Smooth muscle cell (in vitro differentiated cells): ENCODE results near the gene BIN2. TPM values are rescaled to one million over a fixed set of nuclear protein-coding genes. Genes with fewer than 3 reads are reported as not detected.

Experiments
- DNase-seq: peaks from one replicate; lab custom pipeline; 2025; ENCODE audit not compliant: unreplicated experiment; lab: John Stamatoyannopoulos, UW
- H2AFZ ChIP-seq: fragments of 200-600 bp; sonication (generic); 2 replicates; pipeline ENCODE4 v1.6.0; 2016; ENCODE audit warnings: antibody characterized with exemption, low read depth, mild to moderate bottlenecking
- H3F3A ChIP-seq: fragments of 200-600 bp; sonication (generic); 2 replicates; pipeline ENCODE4 v1.6.0; 2017; ENCODE audit warnings: antibody characterized with exemption, low read depth
- H3K27ac ChIP-seq: fragments of 200-600 bp; sonication (generic); 2 replicates; pipeline ENCODE4 v1.5.1; 2016; ENCODE audit warnings: low read depth, mild to moderate bottlenecking
- H3K27me3 ChIP-seq: fragments of 200-600 bp; sonication (generic); 2 replicates; pipeline ENCODE4 v1.6.1; 2016; ENCODE audit warnings: low read depth, mild to moderate bottlenecking
- H3K36me3 ChIP-seq: fragments of 200-600 bp; sonication (generic); 2 replicates; pipeline ENCODE4 v1.5.1; 2016; ENCODE audit warnings: low read depth
- H3K4me1 ChIP-seq: fragments of 200-600 bp; sonication (generic); 2 replicates; pipeline ENCODE4 v1.5.1; 2016; ENCODE audit warnings: low read depth
- H3K4me2 ChIP-seq: fragments of 200-600 bp; sonication (generic); 2 replicates; pipeline ENCODE4 v1.6.0; 2016; ENCODE audit warnings: mild to moderate bottlenecking
- H3K4me3 ChIP-seq: fragments of 200-600 bp; sonication (generic); 2 replicates; pipeline ENCODE4 v1.5.1; 2016; ENCODE audit warnings: mild to moderate bottlenecking
- H3K79me2 ChIP-seq: fragments of 200-600 bp; sonication (generic); 2 replicates; pipeline ENCODE4 v1.6.0; 2016; ENCODE audit warnings: low read depth, mild to moderate bottlenecking
- H3K9ac ChIP-seq: fragments of 200-600 bp; sonication (generic); 2 replicates; pipeline ENCODE4 v1.6.0; 2016; ENCODE audit warnings: low read depth
- H3K9me3 ChIP-seq: fragments of 200-600 bp; sonication (generic); replicated peaks from 2 replicates; pipeline ENCODE4 v1.5.1; 2016; ENCODE audit warnings: low read depth
- H4K20me1 ChIP-seq: fragments of 200-600 bp; sonication (generic); 2 replicates; pipeline ENCODE4 v1.6.0; 2016; ENCODE audit warnings: low read depth
- WGBS: methylation state at CpG from one replicate; pipeline ENCODE4 v1.1.7; 2016; ENCODE audit warnings: low lambda C conversion rate; 5-methylcytosine and 5-hydroxymethylcytosine counted together
- polyA plus RNA-seq: library from polyadenylated mRNA; unstranded; fragments of >200 nt; fragmentation: Nextera tagmentation; extraction: Ambion mirVana; gene quantifications from 2 replicates; pipeline ENCODE4 v1.2.1, GENCODE V29; 2016
- total RNA-seq: library from RNA; depleted of rRNA; stranded (reverse); fragments of >200 nt; gene quantifications from 2 replicates; pipeline ENCODE4 v1.2.3, GENCODE V29; 2014
- TF ChIP-seq, protein P1 (sequence below): fragments of 200-600 bp; sonication (generic); IDR thresholded peaks from 2 replicates; pipeline ENCODE4 v1.5.1; 2017; ENCODE audit warnings: borderline replicate concordance, mild to moderate bottlenecking, antibody characterized with exemption; ENCODE audit not compliant: insufficient read depth, poor library complexity, severe bottlenecking

BIN2 gene
- total and polyA plus RNA-seq, 2 experiments from 2014 or later, result not detected

DNA sequence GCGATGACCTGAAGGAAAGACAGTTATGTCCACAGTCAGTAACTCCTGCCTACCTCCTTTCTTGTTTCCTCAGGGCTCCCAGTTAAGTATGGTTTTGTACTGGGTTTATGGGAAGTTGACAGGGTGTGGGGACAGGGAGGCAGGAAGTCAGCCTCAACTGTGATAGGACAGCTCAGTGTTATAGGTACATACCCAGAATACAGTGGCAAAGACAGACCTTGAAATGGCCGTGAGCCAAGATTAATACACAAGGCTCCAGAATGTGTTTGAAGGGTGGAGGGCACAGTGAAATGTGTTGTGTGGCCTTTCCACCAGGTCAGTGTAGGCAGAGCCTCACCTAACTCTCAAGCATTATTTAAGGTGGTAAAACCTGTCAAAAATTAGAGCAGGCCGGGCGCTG lies 4.6 kb upstream of the BIN2 start:
- no peak overlapping the region for H3K9ac ChIP-seq
- H2AFZ ChIP-seq, result peak overlapping the region; percentile 30
- H3K4me3 ChIP-seq, result no peak overlapping the region
- H3K27me3 ChIP-seq, result no peaks in the 10 kb centered on the region
- peaks cover 12% of the 10 kb centered on the region for H3K4me1 ChIP-seq
- no peak for DNase-seq
- H4K20me1 ChIP-seq, result no peaks in the 10 kb centered on the region
- no peaks in the 10 kb centered on the region for H3K36me3 ChIP-seq
- no peaks in the 10 kb centered on the region for H3K9me3 ChIP-seq
- WGBS, result 97% methylated on average over 4 of the region's 4 CpGs
- no peaks in the 10 kb centered on the region for H3K79me2 ChIP-seq
- TF ChIP-seq, protein P1, sequence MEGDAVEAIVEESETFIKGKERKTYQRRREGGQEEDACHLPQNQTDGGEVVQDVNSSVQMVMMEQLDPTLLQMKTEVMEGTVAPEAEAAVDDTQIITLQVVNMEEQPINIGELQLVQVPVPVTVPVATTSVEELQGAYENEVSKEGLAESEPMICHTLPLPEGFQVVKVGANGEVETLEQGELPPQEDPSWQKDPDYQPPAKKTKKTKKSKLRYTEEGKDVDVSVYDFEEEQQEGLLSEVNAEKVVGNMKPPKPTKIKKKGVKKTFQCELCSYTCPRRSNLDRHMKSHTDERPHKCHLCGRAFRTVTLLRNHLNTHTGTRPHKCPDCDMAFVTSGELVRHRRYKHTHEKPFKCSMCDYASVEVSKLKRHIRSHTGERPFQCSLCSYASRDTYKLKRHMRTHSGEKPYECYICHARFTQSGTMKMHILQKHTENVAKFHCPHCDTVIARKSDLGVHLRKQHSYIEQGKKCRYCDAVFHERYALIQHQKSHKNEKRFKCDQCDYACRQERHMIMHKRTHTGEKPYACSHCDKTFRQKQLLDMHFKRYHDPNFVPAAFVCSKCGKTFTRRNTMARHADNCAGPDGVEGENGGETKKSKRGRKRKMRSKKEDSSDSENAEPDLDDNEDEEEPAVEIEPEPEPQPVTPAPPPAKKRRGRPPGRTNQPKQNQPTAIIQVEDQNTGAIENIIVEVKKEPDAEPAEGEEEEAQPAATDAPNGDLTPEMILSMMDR, result no peak
- H3K27ac ChIP-seq, result no peak overlapping the region
- H3F3A ChIP-seq, result no peaks in the 10 kb centered on the region
- H3K4me2 ChIP-seq, result no peak overlapping the region

DNA sequence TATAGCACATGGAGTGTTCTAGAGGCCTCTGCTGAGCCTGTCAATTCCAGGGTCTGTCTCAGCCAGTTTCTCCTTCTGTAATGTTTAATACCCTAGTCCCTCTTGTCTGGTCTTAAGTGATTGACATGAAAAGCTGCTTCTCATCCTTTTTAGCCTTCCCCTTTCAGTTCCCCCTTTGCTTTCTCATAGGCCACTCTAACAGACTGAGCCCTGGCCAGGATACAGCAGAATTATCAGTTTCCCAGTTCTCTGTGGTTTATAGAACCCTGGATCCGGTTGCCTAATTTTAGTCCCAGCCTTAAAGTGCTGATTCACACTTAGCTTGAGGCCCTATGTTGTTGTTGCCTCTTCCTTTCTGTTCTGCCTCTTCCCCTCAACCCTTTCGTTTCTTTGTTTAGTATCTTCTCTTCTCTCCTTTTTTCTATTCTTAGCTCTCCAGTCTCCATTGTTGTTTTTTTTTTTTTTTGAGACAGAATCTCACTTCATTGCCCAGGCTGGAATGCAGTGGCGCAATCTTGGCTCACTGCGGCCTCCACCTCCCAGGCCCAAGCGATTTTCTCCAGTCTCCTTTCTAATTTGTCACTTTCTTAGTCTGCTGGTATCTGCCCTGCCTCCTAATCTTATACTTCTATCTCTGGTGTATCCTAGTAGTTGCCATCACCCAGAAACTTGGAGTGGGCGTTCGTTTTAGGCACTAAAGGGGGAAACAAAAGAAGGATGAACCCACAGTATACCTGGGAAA lies 2.9 kb upstream of the BIN2 start:
- Histone ChIP-seq H3K4me2 (peak overlapping the region; percentile 1), H3K9ac (no peak overlapping the region)

DNA sequence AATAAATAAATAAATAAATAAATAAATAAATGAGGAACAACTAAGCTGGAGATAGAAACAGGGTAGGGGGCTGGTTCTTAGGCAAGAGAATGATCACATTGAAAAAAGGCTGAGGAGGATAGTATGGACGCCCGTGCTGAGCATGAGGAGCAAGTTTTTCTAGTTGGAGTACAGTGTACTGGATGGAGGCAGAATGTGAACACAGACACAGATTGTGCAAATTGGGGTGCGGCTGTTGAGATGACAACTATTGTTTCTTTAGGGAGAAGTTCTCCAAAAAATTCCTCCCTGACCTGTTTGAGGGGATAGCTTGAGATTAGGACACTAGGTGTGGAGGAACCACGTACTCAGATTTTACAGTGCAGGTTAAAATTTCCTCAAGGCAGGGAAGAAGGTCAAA lies 979 bp upstream of the BIN2 start:
- no peak overlapping the region for H3K9ac ChIP-seq
- no peak for DNase-seq
- H4K20me1 ChIP-seq, result no peaks in the 10 kb centered on the region
- H3F3A ChIP-seq, result peaks cover 3% of the 10 kb centered on the region
- H3K36me3 ChIP-seq, result no peaks in the 10 kb centered on the region
- no peak overlapping the region for H3K4me2 ChIP-seq
- H3K4me3 ChIP-seq, result no peak overlapping the region
- peaks cover 32% of the 10 kb centered on the region for H3K4me1 ChIP-seq
- H3K79me2 ChIP-seq, result no peaks in the 10 kb centered on the region
- 85% methylated on average over 4 of the region's 4 CpGs for WGBS
- no peak overlapping the region for H3K27ac ChIP-seq
- H3K9me3 ChIP-seq, result no peaks in the 10 kb centered on the region
- H3K27me3 ChIP-seq, result no peaks in the 10 kb centered on the region
- TF ChIP-seq, protein P1, result no peak
- H2AFZ ChIP-seq, result no peak overlapping the region

More for the DNA sequence above, 2.9 kb upstream of the BIN2 start:
- TF ChIP-seq, protein P1, result no peak
- Histone ChIP-seq H3K27ac (peak overlapping the region; percentile 51), H3K79me2 (no peaks in the 10 kb centered on the region), H3K9me3 (no peaks in the 10 kb centered on the region), H2AFZ (peak overlapping the region; percentile 75), H3F3A (no peaks in the 10 kb centered on the region), H3K27me3 (no peaks in the 10 kb centered on the region), H3K4me3 (no peak overlapping the region), H3K36me3 (no peaks in the 10 kb centered on the region), H4K20me1 (no peaks in the 10 kb centered on the region), H3K4me1 (peaks cover 23% of the 10 kb centered on the region)
- no peak for DNase-seq
- WGBS, result 42% methylated on average over 7 of the region's 7 CpGs
